Measurements from ENCODE around the gene TAF6.
A peak's percentile ranks its signal among the peaks of the same experiment; 100 is the strongest.
"Not testable (repeated sequence)": the region's sequence is repeated elsewhere in the genome, so short reads cannot be mapped to it uniquely, and the experiment has no call there.

Gene TAF6

DNA sequence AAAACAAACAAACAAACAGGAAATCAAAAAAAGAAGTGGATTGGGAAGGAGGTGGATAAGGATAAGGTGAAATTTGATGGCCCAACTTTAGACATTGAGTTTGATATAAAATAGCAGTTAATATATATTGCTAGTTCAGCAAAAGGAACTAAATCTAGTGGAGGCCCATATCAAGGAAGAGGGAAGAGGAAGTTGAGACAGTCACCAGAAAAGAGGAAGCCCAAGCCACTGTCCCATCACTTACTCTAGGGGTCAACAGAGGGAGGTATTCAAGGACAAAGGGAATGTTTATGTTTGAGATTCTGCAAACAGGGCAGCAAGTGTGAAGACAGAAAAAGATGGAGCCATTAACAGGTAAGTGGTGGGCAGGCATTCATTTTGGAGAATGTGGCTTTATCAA lies 33.2 kb upstream of the TAF6 start:
- DNase-seq (ENCODE audit: low spot score), result peak; percentile 64

DNA sequence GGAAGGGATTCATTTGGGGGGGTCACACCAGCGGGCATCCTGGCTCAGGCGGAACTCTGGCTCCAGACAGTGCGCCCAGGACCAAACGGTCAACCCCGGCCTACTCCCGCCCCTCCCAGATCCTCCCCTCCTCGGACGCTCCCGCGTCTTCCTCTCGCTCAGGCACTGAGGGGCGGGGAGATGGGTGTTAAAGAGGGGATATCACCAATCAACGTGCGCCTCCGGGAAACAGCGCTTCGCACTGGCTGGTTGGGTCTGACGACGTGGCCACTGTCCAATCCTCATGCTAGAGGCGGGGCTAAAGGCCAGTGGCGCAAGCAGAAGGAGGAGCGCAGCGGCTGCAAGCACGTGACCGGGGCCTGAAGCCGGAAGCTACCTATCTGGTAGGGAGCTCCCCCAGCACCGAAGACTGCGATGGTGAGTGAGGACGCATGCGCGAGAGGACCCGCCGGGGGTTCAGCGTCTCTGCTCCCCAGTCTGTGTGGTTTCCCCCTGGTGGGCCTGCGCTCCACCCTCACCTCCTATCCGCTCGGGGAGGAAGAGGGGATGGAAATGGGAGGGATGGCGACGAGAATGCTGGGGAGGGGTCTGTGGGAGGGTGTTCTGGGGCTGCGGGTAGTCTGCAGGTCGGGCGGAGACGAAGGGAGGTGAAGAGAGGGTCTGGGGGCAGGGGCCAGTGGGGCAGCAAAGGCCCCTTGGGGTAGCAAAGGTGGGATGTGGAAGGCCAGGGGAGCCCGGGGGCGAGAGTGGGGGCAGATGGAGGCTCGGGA lies 29.6 kb upstream of the TAF6 start, which contains the start of gene LAMTOR4:
Gene LAMTOR4, plus strand, starts transcription at position 360 of the 770 bp plus-strand sequence. Its CDS starts 55 bp downstream, at position 415.
- peak; percentile 100 for DNase-seq (ENCODE audit: low spot score)

DNA sequence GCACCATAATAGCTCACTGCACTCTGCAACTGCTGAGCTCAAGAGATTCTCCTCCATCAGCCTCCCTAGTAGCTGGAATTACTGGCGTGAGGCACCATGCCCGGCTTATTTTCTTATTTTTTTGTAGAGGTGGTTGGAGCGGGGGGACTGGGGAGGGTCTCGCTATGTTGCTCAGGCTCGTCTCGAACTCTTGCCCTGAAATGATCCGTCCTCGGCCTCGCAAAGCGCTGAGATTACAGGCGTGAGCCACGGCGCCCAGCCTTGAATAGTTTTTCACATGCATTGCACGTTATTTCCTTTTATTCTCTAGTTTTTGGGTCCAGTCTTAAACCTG lies 29.0 kb upstream of the TAF6 start:
- no peak for DNase-seq (ENCODE audit: low spot score)

DNA sequence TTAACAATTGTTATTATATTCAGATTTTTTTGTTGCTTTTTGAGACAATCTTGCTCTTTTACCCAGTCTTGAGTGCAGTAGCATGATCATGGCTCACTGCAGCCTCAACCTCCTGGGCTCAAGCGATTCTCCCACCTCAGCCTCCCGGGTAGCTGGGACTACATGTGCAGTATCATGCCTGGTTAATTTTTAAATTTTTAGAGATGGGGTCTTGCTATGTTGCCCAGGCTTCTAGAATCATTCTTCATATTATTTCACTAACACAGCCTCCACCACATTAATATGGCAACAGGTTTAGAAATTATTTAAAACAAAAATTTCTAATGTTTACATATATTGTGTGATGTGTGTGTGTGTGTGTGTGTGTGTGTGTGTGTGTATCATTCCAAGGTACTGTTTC lies 28.1 kb upstream of the TAF6 start:
- DNase-seq (ENCODE audit: low spot score), result no peak

DNA sequence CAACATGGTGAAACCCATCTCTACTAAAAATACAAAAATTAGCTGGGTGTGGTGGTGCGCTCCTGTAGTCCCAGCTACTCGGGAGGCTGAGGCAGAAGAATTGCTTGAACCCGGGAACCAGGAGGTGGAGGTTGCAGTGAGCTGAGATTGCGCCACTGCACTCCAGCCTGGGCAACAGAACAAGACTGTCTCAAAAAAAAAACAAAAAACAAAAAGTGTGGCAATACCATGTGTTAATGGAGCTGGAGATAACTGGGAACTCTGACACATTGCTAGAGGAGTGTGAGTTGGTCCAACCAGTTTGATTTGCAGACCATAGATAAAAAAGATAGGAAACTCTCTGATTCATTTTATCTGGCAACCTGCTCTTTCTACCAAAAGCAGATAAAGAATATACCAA lies 27.2 kb upstream of the TAF6 start:
- not testable (repeated sequence) for DNase-seq (ENCODE audit: low spot score)

DNA sequence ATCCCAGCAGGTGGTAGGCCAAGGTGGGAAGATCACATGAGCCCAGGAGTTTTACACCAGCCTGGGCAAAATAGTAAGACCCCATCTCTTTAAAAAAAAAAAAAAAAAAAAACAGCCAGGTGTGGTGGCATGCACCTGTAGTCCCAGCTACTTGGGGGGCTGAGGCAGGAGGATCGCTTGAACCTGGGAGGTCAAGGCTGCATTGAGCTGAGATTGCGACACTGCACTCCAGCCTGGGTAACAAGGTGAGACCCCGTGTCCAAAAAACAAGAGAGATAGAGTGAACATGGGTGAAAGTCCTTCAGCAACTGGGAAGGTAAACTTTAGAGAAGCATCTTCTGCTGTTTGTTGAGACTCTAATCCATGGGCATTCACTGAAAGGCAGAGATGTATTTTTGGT lies 23.3 kb upstream of the TAF6 start:
- no peak for DNase-seq (ENCODE audit: low spot score)

DNA sequence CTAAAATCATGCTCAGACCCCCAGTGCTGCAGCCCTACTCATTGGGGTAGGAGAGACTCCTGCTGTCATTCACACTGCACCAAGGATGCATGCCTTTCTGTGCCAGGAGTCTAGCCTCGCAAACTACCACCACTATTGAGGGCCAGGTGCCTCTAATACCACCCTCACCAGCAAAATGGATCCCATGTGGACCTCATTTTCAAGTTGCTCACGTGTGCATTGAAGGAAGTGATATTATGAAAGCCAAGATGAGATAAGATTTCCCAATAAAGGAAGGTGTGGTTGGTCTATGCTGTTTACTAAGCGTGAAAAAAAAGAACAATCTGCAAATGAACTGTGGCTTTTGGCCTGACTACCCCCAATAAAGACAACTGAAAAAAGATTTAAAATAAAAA lies 22.4 kb upstream of the TAF6 start:
- DNase-seq (ENCODE audit: low spot score), result peak; percentile 17

DNA sequence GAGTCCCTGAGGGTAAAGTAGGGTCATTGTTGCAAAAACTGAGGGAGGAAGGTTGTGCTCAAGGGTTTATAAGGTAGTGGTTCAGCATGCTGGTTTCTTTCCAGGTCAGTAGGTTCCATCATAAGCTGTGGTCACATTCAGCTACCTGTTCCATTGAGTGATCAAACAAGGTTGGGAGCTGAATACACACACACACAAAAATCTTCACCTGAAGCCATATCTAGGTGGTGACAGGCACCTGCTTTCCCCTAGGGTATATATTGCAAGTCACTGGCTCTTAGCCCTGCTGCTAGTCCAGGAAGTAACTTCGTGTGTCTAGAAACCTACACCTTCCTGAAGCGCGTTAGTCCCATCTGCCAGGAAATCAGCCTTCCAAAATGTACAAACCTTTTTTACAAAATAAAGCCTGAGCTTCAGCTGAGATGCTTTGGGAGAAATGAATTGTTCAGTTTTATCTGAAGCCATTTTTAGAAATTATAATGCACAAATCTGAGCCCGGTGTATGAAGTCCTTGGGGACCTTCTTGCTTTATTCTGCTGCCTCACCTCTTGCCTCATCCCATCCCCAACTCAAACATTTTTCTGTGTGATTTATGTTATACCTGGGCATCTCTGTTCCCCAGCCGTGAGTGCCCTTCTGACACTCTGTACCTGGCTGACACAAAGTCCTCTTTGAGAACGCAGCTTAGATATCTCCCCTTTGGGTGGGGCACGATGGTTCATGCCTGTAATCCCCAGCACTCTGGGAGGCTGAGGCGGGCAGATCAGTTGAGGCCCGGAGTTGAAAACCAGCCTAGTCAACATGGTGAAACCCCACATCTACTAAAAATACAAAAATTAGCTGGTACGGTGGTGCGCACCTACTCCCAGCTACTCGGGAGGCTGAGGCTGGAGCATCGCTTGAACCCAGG lies 18.9 kb upstream of the TAF6 start:
- DNase-seq (ENCODE audit: low spot score), result peak; percentile 19

DNA sequence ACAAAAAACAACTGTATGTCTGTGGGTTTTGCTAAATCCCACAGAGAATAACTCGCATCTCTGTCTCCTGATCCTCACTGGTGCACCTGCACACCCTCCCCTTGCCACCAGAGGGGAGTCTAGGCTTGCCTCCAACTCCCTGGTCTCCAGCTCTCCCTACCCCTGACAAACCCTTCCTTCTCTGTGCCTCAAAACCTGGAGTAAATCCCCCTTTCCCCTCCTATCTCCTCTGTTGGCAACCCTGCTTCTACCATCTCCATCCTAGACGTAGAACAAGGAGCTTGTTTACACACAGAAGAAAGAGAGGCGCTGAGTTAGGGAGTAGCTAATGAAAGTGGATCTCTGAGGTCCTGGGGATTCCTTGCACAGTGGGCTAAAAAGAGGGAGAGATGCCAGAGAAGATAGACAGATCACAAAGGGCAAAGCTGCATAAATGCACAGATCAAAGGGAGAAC lies 13.6 kb upstream of the TAF6 start:
- DNase-seq (ENCODE audit: low spot score), result peak; percentile 67

DNA sequence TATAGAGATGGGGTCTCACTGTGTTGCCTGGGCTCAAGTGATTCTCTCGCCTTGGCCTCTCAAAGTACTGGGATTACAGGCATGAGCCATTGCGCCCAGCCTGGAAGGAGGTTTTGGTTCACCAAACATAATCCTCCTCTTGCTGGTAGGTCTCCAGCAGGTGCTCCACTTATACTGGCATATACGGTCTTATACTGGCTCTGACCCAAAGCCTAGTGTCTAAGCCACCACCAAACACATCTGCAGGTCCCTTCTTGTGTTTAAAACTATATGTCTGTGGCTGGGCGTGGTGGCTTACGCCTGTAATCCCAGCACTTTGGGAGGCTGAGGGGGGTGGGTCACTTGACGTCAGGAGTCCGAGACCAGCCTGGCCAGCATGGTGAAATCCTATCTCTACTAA lies 13.0 kb upstream of the TAF6 start:
- no peak for DNase-seq (ENCODE audit: low spot score)

DNA sequence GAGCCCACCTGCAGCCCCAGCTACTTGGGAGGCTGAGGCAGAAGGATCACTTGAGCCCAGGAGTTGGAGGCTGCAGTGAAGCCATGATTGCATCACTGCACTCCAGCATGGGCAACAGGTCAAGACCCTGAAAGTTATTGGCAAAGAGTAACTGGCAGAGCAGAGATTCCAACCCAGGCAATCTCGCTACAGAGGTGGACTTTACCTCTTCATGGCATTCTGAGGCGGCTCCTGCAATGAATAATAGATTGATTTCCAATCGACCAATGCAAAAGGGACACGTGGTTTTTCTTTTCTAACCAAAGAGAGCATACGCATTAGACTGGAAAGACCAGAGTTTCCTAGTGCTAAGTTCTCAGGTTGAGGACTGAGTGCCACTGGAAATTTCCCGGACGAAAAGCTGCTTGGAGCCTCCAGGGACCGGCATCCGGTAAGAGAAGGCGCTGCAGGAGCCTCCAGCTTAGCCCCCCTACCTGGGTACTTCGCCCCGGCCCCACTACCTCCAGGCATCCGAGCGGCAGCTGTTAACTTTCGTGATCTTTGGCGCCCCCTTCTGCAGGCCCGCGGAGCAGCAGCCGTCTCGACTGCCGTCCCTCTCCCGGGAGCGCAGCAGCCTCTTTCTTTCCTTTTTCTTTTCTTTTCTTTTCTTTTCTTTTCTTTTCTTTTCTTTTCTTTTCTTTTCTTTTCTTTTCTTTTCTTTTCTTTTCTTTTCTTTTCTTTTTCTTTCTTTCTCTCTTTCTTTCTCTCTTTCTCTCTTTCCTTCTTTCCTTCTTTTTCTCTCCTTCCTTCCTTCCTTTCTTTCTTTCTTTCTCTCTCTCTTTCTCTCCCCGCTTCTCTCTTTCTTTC lies 11.7 kb upstream of the TAF6 start:
- peak; percentile 86 for DNase-seq (ENCODE audit: low spot score)

DNA sequence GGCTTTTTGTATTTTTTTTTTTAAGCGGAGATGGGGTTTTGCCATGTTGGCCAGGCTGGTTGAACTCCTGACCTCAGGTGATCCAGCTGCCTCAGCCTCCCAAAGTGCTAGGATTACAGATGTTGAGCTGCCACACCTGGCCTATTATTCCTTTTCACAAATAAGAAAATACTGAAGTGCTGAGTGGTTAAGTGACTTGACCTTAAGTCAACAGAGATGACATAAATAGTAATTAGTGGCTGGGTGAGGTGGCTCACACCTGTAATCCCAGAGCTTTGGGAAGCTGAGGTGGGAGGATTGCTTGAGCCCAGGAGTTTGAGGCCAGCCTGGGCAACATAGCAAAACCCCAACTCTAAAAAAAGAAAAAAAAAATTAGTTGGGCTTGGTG lies 11.1 kb upstream of the TAF6 start:
- DNase-seq (ENCODE audit: low spot score), result peak; percentile 9

DNA sequence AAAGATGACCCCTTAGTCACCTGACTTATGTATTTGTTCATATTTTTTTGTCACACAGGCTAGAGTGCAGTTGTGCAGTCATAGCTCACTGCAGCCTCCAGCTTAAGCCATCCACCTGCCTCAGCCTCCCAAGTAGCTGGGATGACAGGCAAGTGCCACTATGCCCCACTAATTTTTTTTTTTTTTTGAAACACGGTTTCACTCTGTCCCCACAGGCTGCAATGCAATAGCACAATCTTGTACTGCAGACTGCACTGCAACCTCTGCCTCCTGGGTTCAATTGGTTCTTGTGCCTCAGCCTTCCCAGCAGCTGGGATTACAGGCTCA lies 9.4 kb upstream of the TAF6 start:
- DNase-seq (ENCODE audit: low spot score), result peak; percentile 36

DNA sequence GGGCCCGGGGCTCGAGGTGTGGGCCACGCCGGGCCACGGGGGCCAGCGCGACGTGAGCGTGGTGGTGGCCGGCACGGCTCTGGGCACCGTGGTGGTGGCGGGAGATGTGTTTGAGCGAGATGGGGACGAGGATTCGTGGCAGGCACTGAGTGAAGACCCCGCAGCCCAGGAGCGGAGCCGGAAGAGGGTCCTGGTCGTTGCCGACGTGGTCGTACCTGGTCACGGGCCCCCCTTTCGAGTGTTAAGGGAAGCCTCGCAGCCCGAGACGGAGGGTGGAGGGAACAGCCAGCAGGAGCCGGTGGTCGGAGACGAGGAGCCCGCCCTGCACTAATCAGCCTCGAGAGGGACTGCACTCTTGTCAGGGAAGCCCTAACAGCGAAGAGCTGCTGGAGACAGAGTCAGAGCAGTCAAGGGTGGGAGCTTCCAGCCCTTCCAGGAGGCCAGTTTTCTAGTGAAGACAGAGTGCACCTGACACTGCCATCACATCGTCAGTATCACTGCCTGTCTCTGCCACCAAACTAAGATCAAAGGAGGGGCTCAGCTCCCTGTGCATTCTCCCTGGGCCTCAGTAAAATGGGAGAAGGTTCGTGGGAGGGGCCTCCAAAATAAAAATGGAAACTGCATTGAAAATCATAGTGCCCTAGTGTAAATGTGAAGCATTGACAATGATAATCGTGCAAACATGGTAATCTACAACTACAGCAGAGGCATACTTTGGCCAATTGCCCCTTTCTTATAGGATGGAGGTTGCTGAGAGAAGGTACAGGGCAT lies 8.9 kb upstream of the TAF6 start:
- DNase-seq (ENCODE audit: low spot score), result peak; percentile 80

DNA sequence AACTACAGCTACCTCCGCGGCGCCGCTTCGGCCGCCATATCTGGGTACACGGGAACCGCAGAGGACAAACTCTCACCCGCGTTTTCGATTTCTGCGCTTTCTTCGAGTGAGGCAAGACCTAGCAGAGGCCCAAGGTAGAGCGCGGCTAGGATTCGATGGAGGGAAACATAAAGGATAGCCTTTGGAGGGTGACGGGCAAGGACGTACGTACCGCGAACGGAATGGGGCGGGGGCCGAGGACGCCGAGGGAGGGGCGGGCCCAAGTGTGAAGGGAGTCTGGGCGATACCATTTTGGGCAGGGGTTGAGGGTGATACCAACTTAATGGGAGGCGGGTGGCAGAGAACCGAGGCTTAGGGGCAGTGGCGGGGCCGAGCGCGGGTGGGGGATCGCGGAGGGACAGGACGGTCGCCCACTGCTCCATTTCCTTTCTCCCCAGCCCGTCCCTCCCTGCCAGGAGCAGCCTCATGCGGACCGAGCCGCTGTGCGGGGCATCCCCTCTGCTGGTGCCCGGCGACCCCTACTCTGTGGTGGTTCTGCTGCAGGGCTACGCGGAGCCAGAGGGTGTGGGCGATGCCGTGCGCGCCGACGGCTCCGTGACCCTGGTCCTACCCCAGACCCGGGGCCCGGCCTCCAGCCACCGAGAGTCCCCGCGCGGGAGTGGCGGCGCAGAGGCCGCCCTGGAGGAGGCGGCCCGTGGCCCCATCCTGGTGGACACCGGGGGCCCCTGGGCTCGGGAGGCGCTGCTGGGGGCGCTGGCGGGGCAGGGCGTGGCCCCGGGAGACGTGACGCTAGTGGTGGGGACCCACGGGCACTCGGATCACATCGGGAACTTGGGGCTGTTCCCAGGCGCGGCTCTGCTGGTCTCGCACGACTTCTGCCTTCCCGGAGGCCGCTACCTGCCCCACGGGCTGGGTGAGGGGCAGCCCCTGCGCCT lies 8.0 kb upstream of the TAF6 start, which contains the start of gene MBLAC1:
Gene MBLAC1, plus strand, starts transcription at position 37 of the 935 bp plus-strand sequence. Its CDS starts 429 bp downstream, at position 466.
- peak; percentile 96 for DNase-seq (ENCODE audit: low spot score)

DNA sequence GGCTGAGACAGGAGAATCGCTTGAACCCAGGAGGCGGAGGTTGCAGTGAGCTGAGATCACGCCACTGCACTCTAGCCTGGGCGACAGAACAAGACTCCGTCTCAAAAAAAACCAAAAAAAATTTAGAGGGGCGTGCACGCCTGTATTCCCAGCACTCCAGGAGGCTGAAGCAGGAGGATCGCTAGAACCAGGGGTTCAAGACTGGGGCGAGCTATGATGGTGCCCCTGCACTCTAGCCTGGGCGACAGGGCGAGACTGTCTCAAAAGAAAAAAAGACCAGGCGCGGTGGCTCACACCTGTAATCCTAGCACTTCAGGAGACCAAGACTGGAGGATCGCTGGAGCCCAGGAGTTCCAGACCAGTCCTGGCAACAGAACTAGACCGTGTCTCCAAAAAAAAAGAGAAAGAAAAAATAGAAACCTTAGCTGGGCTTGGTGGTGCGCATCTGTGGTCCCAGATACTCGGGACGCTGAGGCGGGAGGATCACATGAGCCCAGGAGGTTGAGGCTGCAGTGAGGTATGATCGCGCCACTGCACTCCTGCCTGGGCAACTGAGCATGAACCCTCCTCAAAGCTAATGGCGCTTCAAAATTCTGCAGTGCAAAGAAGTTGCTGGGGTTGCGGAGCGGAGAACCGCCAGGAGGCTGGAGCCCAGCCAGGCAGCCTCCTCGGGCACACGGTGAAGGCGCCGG lies 7.2 kb upstream of the TAF6 start:
- DNase-seq (ENCODE audit: low spot score), result no peak

DNA sequence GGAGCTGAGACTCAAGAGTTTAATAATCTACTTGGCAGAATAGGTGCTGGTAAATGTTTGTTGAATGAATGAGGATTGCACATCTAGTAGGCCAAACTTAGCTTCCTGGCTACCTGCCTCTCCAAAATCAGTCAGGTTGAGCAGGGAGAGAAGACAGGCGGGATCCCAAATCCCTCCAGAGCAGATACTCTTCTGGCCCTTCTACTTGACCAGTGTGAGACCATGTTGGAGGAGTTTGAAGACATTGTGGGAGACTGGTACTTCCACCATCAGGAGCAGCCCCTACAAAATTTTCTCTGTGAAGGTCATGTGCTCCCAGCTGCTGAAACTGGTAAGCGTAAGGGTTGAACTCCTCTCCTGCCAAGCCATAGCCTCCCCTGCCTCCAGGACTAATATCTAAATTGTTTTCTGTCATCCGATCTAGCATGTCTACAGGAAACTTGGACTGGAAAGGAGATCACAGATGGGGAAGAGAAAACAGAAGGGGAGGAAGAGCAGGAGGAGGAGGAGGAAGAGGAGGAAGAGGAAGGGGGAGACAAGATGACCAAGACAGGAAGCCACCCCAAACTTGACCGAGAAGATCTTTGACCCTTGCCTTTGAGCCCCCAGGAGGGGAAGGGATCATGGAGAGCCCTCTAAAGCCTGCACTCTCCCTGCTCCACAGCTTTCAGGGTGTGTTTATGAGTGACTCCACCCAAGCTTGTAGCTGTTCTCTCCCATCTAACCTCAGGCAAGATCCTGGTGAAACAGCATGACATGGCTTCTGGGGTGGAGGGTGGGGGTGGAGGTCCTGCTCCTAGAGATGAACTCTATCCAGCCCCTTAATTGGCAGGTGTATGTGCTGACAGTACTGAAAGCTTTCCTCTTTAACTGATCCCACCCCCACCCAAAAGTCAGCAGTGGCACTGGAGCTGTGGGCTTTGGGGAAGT lies 5.4 kb upstream of the TAF6 start:
- no peak for DNase-seq (ENCODE audit: low spot score)

DNA sequence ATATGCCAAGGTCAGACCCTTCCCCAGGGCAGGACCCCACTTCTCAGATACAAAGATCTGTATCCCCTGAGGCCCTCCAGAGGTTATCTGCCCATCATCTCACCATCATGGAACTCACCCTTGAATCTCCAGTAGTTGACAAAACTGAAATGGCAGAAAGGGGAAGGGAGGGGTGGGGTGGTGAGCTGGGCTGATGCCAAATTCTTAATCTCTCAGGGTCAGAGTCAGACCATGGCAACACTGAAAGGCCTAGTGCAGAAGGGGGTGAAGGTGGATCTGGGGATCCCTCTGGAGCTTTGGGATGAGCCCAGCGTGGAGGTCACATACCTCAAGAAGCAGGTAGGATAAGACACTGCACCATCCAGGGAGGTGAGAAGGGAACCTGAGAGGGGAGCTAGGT lies 3.4 kb upstream of the TAF6 start:
- peak; percentile 16 for DNase-seq (ENCODE audit: low spot score)

DNA sequence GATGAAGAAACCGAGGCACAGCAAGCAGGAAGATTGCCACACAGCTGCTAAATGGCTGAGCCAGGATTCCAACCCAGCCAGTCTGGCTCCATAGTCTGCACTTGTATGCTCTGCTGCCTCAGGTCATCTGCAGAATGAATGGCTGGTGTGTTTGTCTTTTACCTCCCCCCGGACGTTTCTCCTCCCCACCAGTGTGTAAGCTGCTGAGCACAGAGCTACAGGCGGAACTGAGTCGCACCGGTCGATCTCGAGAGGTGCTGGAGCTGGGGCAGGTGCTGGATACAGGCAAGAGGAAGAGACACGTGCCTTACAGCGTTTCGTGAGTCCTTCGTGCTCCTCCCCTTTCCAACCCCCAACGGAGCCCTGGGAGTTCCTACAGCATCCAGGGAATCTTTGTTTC lies 2.9 kb upstream of the TAF6 start:
- peak; percentile 6 for DNase-seq (ENCODE audit: low spot score)

Data from NAMALWA (cell line).